ENCODE results near the gene SKAP1.

GRCh38 chr17:48363161-48363560 is 66.9 kb downstream of the SKAP1 start:
- TF ChIP-seq POLR2A (IDR thresholded peaks at IDR 0.05; ENCODE audit: low read length) (no peak), GATA1 (IDR thresholded peaks at IDR 0.05; ENCODE audit: low read depth, low read length) (no peak)

Measured in erythroblast (primary cell).